NCI-H524 (cell line): ENCODE results near the gene GNG13.
"Not testable (repeated sequence)": the region's sequence is repeated elsewhere in the genome, so short reads cannot be mapped to it uniquely, and the experiment has no call there.

ENCODE experiments used
- DNase-seq, 2 experiments: peaks; one replicate each; lab custom pipeline; 2025; lab: John Stamatoyannopoulos, UW

The GNG13 gene

GRCh38 chr16:831571-832413, 31.3 kb upstream of the GNG13 start:
- no peak for DNase-seq

DNA sequence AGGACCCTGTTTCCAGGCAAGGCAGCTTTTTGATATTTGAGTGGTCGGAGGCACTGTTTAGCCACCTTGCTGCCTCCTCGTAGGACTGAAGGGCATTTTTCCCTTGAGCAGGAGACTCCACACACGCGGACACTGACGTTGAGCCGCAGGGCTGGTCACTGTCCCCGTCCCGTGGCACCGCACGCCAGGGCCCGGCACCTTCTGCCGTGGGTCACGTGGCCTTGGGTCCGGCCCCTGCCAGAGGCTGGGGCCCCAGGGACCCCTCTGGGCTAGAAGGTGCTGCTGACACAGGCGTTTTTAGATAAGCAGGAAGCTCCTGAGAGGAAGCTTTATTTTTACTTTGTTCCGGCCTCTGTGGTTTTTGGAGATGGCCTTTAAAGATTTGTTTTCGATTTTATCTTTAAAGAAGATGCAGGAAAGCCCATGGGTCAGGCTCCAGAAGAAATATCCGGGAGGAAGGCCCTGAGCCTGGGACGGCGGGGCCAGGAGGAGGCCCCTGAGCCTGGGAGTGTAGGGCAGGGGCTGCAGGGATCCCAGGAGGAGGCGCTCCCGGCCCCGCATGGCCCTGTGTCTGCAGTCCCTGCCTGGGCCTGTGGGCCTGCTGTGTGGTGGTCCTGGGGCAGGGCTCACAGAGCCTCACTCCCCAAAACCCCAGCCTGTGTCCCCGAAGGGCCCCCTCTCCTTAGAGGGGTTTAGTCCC, 30.5 kb upstream of the GNG13 start:
- no peak for DNase-seq

DNA sequence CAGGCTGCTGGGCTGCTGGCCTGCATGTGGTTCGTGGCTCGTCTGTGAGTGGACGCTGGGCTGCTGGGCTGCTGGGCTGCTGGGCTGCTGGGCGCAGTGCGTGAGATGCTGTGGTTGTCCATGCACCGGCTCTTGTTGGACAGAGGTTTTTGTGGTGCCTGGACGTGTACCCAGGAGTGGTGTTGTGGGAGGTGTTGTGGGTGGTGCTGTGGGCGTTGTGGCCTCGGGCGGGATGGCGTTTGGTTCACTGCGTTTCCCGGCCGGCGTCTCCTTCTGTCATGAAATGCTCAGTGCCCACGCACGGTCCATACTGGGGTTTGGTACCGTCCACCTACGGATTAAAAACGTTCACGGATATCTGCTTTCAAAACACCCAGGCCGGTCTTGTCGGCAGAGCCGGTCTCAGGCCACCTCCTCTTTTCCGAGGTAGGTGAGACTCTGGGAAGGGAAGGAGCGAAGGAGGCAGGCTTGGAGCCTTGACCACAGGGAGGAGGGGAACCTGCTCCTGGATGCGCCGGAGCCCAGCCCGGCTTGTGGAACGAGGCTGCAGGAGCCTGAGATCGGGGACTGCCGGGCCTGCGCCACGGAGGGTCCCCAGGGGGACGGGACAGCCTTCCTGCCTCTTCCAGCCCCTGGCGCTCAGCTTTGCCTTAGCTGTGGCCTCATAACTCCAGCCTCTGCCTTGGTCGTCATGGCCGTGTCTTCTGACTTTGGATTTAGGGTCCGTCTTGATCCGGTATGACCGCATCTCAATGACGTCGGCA, 29.8 kb upstream of the GNG13 start:
- no peak for DNase-seq

DNA sequence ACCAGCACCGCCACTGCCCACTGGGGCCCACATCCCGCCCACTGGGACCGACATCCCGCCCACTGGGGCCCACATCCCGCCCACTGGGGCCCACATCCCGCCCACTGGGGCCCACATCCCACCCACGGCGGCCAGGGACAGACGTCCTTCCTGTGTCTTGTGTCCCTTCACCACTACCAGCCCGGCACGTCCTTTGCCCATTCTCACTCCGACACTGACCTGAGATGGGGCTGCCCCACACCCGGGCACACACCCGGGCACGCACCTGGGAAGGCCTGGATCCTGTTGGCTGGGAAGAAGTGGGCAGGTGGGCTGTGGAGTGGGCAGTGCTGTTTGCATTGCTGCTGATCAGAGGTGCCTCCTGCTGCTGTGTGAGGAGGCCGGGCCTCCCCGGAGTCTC, 28.4 kb upstream of the GNG13 start:
- no peak for DNase-seq

GRCh38 chr16:827513-827912, 27.0 kb upstream of the GNG13 start:
- no peak for DNase-seq

DNA sequence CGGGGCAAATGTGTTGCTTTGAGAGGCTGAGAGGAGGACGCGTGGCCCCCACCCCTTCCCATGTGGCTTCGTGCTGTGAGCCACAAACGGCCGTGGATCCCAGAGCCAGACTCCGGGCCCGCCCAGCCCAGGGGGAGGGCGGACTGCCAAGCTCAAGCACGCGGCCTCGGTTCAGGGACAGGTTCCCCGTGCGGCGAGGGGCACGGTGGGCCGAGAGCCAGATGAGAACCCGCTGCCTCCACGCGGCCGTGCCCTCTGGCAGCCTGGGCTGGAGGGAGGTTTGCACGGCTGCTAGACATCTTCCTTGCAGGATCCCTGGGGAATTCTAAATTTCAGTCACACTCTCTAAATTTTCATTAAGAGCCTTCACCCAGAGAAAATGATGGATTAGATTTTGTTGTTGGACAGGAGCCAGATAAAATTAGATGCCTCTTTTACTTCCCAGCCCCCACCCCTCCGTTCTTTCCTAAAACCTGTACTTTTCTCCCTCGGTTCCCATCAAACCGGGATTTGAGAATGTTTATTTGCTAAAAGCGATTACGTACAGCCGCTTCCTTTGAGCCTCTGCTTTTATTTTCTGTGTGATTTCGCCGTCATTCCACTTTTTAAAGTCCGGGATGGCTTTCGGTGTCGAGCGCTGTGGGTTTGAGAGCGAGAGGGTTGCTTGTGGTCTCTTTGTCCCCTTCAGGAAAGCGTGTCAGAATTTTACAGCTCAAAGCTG, 25.0 kb upstream of the GNG13 start:
- peak in 1 of 2 experiments; percentile 66 for DNase-seq

GRCh38 chr16:824601-825000, 24.1 kb upstream of the GNG13 start:
- no peak for DNase-seq

GRCh38 chr16:824194-824593, 23.7 kb upstream of the GNG13 start:
- DNase-seq, result no peak

- DNase-seq, result no peak
Measured at GRCh38 chr16:822909-823297, 22.4 kb upstream of the GNG13 start.

DNA sequence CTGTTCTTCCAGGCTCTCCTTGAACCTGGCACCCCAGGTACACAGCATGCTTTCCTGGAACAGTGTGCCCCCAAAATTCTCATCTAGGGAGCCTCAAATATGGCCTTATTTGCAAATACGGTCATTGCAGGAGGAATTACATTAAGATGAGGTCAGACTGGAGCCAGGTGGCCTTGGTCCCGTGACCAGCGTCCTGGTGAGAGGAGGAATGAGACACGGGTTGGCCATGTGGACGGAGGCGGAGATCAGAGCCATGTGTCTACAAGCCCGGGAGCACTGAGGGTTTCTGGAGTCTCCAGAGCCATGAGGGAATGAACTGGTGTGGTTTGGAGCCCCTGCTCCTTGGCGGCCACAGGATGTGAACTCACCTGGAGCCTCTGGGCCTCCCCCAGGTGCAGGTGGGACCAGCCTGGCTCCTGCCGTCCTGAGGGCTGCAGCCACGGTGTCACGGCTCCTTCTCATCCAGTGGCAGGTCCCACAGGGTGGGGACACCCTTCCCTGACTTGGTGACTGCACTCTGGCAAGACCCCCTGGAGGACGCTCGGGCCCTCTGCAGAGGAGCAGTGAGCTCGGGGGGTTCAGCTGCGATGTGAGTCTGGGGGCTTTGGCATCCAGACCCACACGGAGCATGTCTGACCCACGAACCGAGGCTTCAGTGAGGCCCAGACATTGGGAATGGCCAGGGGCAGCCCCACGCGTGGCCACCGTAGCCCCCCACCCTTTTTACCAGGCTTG, 21.8 kb upstream of the GNG13 start:
- no peak for DNase-seq

- DNase-seq, result no peak
Measured at GRCh38 chr16:821751-822150, 21.2 kb upstream of the GNG13 start.

- DNase-seq, result no peak
Measured at GRCh38 chr16:820748-821147, 20.2 kb upstream of the GNG13 start.

DNA sequence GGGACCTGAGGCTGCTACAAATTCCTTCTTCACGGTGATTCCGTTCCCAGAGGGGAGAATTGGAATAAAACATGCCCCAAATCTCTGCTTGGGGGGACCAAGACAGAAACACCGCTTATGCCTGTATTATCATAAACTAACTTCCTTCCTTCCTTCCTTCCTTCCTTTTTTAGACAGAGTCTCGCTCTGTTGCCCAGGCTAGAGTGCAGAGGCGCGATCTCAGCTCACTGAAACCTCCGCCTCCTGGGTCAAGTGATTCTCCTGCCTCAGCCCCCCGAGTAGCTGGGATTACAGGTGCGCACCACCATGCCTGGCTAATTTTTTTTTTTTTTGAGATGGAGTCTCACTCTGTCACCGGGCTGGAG, 19.5 kb upstream of the GNG13 start:
- not testable (repeated sequence) for DNase-seq

DNA sequence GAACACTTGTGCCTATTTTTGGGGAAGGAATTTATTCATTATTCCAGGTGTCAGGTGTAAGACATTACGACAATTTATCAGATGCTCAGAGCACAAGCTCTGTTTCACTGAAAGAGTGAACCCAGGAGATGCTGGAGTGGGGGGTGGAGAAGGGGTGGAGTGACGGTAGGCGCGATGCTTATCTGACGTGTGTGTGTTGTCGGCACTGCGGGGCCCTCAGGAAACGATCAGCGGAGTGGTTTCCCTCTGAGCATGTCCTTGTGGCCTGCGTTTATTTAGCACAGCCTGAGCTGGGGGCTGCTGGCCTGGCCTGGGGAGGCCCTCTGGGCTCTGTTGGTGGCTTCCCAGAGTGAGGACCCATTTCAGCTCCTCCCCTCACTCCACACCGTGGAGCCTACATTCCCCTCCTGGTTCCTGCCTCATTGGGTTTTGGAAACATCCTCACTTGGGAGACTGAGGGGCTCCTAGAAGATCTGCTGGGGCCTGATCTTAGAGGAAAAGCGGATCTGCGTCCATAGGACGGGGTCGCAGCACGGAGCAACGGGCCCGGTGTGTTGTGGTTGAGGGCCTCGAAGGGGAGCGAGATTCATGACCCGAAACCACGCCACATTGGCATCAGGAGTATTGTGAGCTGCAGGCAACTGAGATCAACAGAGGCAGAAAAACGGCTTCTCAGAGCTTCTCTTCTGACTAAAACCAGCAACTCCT, 19.0 kb upstream of the GNG13 start:
- DNase-seq, result no peak

GRCh38 chr16:818592-818991, 18.1 kb upstream of the GNG13 start:
- no peak for DNase-seq

DNA sequence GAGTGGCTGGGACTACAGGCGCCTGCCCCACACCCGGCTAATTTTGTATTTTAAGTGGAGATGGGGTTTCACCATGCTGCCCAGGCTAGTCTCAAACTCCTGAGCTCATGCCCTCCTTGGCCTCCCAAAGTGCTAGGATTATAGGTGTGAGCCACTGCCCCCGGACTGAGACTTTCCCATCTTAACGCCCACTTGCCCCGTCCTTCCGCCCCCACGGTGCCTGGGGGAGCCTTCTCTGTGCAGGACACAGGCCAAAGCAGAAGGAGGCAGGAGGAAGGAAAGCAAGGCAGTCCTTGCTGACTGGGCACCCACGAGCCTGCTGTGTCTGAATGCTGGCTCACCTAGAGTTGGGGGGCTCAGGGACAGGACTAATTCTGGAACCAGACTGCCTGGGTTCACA, 17.6 kb upstream of the GNG13 start:
- no peak for DNase-seq

- DNase-seq, result no peak
Measured at GRCh38 chr16:817001-817906, 16.7 kb upstream of the GNG13 start.

- DNase-seq, result no peak
Measured at GRCh38 chr16:815861-816260, 15.3 kb upstream of the GNG13 start.

GRCh38 chr16:814974-815373, 14.4 kb upstream of the GNG13 start:
- no peak for DNase-seq

DNA sequence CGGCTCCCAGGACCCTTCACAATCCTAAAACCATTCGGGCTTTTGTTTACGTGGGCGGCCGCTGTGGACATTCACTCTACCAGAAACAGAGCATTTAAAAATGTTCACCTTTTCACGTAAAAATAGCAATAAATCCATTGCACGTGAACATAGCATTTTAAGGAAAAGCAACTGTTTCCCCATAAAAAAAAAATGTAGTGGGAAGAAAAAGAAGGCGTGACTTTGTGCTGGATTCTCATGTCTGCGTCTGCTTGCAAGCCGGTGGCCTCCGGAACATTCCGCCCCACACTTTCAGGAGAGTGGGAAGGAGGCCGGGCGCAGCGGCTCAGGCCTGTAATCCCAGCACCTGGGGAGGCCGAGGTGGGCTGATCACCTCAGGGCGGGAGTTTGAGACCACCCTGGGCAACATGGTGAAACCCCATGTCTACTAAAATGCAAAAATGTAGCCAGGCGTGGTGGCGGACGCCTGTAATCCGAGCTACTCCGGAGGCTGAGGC, 13.4 kb upstream of the GNG13 start:
- DNase-seq, result no peak
